ENCODE measurements around the gene TFB2M.
"Not testable (repeated sequence)": the region's sequence is repeated elsewhere in the genome, so short reads cannot be mapped to it uniquely, and the experiment has no call there.

The TFB2M gene

DNA sequence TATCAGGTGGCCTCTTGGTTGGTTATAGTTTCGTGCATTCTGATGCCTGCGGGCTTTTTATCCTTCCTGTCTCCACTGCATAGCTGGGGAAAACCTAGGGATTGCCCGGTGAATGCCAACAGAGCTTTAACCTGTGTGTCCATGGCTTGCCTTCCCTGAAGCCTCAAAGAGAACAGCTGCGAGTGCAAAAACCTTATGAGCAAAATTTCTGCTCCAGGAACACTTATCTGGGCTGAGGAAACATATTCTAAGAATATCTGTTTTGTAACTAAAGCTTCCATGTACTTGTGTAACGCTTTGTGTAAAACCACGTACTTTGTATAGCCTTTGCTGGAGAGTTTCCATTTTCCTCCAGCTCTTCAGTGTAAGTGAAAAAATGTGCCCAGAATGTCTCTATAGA lies 7.4 kb upstream of the TFB2M start:
- DNase-seq (ENCODE audit: low spot score) (no peak), ATAC-seq (ENCODE audit: low read depth) (no peak)
- H3K4me1 ChIP-seq (ENCODE audit: insufficient read depth, poor library complexity, severe bottlenecking) = no peaks in the 10 kb centered on the region
- no peaks in the 10 kb centered on the region for H3K9me3 ChIP-seq (ENCODE audit: severe bottlenecking)
- no peak overlapping the region for H3K4me3 ChIP-seq (ENCODE audit: severe bottlenecking)
- TF ChIP-seq, protein P1, sequence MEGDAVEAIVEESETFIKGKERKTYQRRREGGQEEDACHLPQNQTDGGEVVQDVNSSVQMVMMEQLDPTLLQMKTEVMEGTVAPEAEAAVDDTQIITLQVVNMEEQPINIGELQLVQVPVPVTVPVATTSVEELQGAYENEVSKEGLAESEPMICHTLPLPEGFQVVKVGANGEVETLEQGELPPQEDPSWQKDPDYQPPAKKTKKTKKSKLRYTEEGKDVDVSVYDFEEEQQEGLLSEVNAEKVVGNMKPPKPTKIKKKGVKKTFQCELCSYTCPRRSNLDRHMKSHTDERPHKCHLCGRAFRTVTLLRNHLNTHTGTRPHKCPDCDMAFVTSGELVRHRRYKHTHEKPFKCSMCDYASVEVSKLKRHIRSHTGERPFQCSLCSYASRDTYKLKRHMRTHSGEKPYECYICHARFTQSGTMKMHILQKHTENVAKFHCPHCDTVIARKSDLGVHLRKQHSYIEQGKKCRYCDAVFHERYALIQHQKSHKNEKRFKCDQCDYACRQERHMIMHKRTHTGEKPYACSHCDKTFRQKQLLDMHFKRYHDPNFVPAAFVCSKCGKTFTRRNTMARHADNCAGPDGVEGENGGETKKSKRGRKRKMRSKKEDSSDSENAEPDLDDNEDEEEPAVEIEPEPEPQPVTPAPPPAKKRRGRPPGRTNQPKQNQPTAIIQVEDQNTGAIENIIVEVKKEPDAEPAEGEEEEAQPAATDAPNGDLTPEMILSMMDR (IDR thresholded peaks at IDR 0.05; ENCODE audit: poor library complexity, severe bottlenecking) = no peak
- no peak overlapping the region for H3K27ac ChIP-seq (ENCODE audit: poor library complexity, severe bottlenecking)
- no peaks in the 10 kb centered on the region for H3K27me3 ChIP-seq (ENCODE audit: insufficient read depth, poor library complexity, severe bottlenecking)
- no peaks in the 10 kb centered on the region for H3K36me3 ChIP-seq (ENCODE audit: low read depth)

DNA sequence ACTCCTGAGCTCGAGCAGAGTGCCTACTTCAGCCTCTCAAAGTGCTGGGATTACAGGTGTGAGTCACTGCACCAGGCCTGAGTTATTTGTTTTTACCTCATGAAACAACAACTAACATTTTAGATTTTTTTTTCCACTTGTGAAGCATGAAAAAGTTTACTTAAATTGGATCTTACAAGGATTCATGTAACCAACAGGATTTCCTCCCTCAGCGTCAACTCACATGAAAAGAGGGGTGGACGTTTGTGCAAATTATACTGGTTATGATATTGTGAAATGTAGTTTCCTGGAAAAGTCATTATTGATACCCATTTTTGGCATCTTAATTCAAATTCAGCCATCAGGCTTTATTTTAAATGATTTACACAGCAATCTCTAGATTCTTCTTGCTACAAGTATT lies 6.7 kb upstream of the TFB2M start:
- DNase-seq (ENCODE audit: low spot score) (no peak), ATAC-seq (ENCODE audit: low read depth) (no peak)
- H3K4me3 ChIP-seq (ENCODE audit: severe bottlenecking) = no peak overlapping the region
- H3K27me3 ChIP-seq (ENCODE audit: insufficient read depth, poor library complexity, severe bottlenecking) = no peaks in the 10 kb centered on the region
- H3K36me3 ChIP-seq (ENCODE audit: low read depth) = no peaks in the 10 kb centered on the region
- TF ChIP-seq, protein P1 (IDR thresholded peaks at IDR 0.05; ENCODE audit: poor library complexity, severe bottlenecking) = no peak
- H3K9me3 ChIP-seq (ENCODE audit: severe bottlenecking) = no peaks in the 10 kb centered on the region
- H3K4me1 ChIP-seq (ENCODE audit: insufficient read depth, poor library complexity, severe bottlenecking) = peaks cover 5% of the 10 kb centered on the region
- H3K27ac ChIP-seq (ENCODE audit: poor library complexity, severe bottlenecking) = no peak overlapping the region

DNA sequence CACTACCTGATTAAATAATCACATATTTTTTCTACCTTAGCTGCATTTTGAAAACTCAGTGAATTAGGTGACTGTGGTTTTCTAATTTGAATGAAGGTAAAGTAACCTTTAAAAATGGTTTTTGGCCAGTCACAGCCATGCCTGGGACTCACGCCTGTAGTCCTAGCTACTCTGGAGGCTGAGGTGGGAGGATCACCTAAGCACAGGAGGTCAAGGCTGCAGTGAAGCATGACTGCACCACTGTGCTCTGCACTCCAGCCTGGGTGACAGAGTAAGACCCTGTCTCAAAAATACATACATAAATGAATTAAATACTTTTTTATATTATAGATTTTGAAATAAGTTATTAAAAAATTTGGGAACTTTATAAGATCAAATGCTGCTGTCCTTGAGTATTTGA lies 5.9 kb upstream of the TFB2M start:
- Histone ChIP-seq H3K4me1 (ENCODE audit: insufficient read depth, poor library complexity, severe bottlenecking) (peaks cover 9% of the 10 kb centered on the region), H3K4me3 (ENCODE audit: severe bottlenecking) (no peak overlapping the region), H3K27ac (ENCODE audit: poor library complexity, severe bottlenecking) (no peak overlapping the region), H3K9me3 (ENCODE audit: severe bottlenecking) (no peaks in the 10 kb centered on the region), H3K36me3 (ENCODE audit: low read depth) (no peaks in the 10 kb centered on the region), H3K27me3 (ENCODE audit: insufficient read depth, poor library complexity, severe bottlenecking) (no peaks in the 10 kb centered on the region)
- TF ChIP-seq, protein P1 (IDR thresholded peaks at IDR 0.05; ENCODE audit: poor library complexity, severe bottlenecking) = no peak
- DNase-seq (ENCODE audit: low spot score) (no peak), ATAC-seq (ENCODE audit: low read depth) (no peak)

DNA sequence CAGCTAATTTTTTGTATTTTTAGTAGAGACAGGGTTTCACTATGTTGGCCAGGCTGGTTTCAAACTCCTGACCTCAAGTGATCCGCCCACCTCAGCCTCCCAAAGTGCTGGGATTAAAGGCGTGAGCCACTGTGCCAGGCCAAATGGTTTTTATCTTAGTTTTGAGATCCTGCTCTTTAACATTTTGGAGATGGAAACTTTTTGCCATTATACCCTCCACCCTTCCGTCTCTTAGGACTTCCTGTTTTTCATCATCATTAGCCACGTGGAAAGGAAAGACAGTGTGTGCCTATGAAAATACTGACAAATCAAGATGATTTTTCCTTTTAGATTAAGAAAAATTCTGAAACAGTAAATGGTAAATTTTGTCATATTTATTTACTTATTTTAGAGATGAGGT lies 5.2 kb upstream of the TFB2M start:
- H3K27me3 ChIP-seq (ENCODE audit: insufficient read depth, poor library complexity, severe bottlenecking); H3K9me3 ChIP-seq (ENCODE audit: severe bottlenecking); H3K27ac ChIP-seq (ENCODE audit: poor library complexity, severe bottlenecking); H3K4me1 ChIP-seq (ENCODE audit: insufficient read depth, poor library complexity, severe bottlenecking); ATAC-seq (ENCODE audit: low read depth); H3K4me3 ChIP-seq (ENCODE audit: severe bottlenecking); DNase-seq (ENCODE audit: low spot score); H3K36me3 ChIP-seq (ENCODE audit: low read depth): not testable (repeated sequence)

DNA sequence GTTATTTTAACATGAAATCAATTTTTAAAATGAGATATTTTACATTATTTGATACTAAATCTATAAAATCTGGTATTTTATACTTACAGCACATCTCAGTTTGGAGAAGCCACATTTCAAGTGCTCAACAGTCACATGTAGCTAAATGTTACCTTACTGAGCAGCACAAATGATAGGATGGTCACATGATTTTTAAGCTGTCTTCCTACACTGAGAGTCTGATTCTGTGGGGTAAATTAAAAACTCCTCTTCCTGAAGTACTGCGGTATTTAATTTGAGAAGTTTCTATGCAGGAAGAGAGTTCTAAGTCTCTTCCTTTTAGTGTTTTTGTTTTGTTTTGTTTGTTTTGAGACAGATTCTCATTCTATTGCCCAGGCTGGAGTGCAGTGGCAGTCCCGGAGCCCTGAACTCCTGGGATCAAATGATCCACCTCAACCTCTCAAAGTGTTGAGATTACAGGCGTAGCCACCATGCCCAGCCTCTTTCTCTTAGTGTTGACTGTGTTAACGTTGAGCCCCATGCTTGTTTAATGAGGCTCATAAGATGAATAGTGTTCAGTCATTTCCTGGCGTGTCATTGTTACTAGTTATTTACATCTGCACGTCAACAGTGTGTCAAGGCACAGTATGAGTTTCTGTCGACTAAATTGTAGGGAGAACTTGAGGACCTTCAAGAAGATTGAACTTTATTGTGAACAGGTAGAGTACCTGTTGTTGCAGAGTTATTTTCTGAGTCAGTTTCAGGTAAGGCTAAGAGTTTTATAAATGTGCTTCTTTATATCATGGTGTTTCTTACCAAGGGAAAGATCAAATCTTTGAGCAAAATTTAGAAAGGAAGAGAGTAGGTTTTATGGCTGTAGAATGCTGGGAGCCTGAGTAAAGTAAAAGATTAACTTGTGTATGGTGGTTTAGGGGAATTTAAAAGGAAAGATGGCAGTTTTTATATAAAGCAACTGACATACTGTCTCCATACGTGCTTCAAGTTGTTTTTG lies 3.5 kb upstream of the TFB2M start:
- Histone ChIP-seq H3K9me3 (ENCODE audit: severe bottlenecking) (no peaks in the 10 kb centered on the region), H3K36me3 (ENCODE audit: low read depth) (no peaks in the 10 kb centered on the region; the same call in 1 of the 2 replicates), H3K4me3 (ENCODE audit: severe bottlenecking) (no peak overlapping the region), H3K27me3 (ENCODE audit: insufficient read depth, poor library complexity, severe bottlenecking) (no peaks in the 10 kb centered on the region), H3K27ac (ENCODE audit: poor library complexity, severe bottlenecking) (no peak overlapping the region), H3K4me1 (ENCODE audit: insufficient read depth, poor library complexity, severe bottlenecking) (peaks cover 9% of the 10 kb centered on the region)
- ATAC-seq (ENCODE audit: low read depth) (no peak), DNase-seq (ENCODE audit: low spot score) (no peak)
- TF ChIP-seq, protein P1 (IDR thresholded peaks at IDR 0.05; ENCODE audit: poor library complexity, severe bottlenecking) = no peak
